BJ (cell line): ENCODE measurements around the gene ABHD8. TPM values are rescaled to one million over a fixed set of nuclear protein-coding genes. Genes with fewer than 3 reads are reported as not detected.

Experiments used
- CTCF ChIA-PET: fragments of 350-600 bp; formaldehyde crosslinking; extraction: SDS; loops from one replicate; lab custom pipeline; 2021; ENCODE audit warnings: antibody characterized with exemption, inconsistent platforms; lab: Yijun Ruan, JAX
- POLR2A ChIA-PET: fragments of 300-600 bp; sonication (Branson Sonifier 250); formaldehyde crosslinking; extraction: SDS; loops from one replicate; lab custom pipeline; 2021; ENCODE audit warnings: antibody characterized with exemption; lab: Charles Lee
- DNase-seq: peaks from one replicate; pipeline ENCODE4 v3.0.0-alpha.2; 2011; ENCODE audit warnings: low read depth
- H3K27me3 ChIP-seq: 2 replicates; pipeline ENCODE4 v1.6.0; 2011; ENCODE audit warnings: low read length; ENCODE audit not compliant: control insufficient read depth, insufficient read depth
- H3K36me3 ChIP-seq: 2 replicates; pipeline ENCODE4 v1.5.1; 2011; ENCODE audit warnings: low read length; ENCODE audit not compliant: control insufficient read depth, insufficient read depth
- H3K4me3 ChIP-seq: 2 replicates; pipeline ENCODE4 v1.5.1; 2011; ENCODE audit warnings: low read depth, mild to moderate bottlenecking, control low read depth, low read length
- CTCF ChIP-seq: IDR thresholded peaks from 2 replicates; pipeline ENCODE4 v1.5.1; 2011; ENCODE audit warnings: low read depth, mild to moderate bottlenecking, control low read depth, inconsistent platforms, low read length, moderate library complexity; ENCODE audit not compliant: insufficient read depth
- polyA plus RNA-seq: library from polyadenylated mRNA; depleted of rRNA; stranded (reverse); fragments of >200 nt; gene quantifications from 2 replicates; pipeline ENCODE4 v1.2.3, GENCODE V29; 2011

Gene ABHD8
- polyA plus RNA-seq, 1 experiment = 11.0 TPM

GRCh38 chr19:17307876-17308377 lies 4.7 kb upstream of the ABHD8 start:
- ChIA-PET CTCF (interaction anchor here (0.5 to 5.0 kb wide), 3 partner anchors 16 to 227 kb away, joined by 3 to 16 read pairs (median 3); no protein-coding TSS in a partner anchor), POLR2A (no interaction called here)
- TF ChIP-seq CTCF = no peak
- DNase-seq = no peak
- Histone ChIP-seq H3K36me3 (no peaks in the 10 kb centered on the region; the same call in 1 of the 2 replicates), H3K27me3 (no peaks in the 10 kb centered on the region), H3K4me3 (no peak overlapping the region)

GRCh38 chr19:17306285-17306714 lies 3.1 kb upstream of the ABHD8 start:
- no peak for DNase-seq
- POLR2A ChIA-PET = interaction anchor here (0.7 kb wide), 1 partner anchor 173 kb away, joined by 3 read pairs; no protein-coding TSS in a partner anchor
- no peaks in the 10 kb centered on the region for H3K36me3 ChIP-seq
- CTCF ChIA-PET = interaction anchor here (0.5 to 5.0 kb wide), 4 partner anchors 10 to 478 kb away, joined by 3 to 16 read pairs (median 4); no protein-coding TSS in a partner anchor
- H3K27me3 ChIP-seq = no peaks in the 10 kb centered on the region
- TF ChIP-seq CTCF = no peak
- H3K4me3 ChIP-seq = peak overlapping the region; percentile 79

GRCh38 chr19:17305517-17306284 lies 2.5 kb upstream of the ABHD8 start, which contains the start of gene MRPL34:
Gene MRPL34 (plus strand): TSS chr19:17305872. CDS start chr19:17305893, 21 bp downstream.
- DNase-seq = peak; percentile 94
- Histone ChIP-seq H3K36me3 (no peaks in the 10 kb centered on the region; the same call in 1 of the 2 replicates), H3K27me3 (no peaks in the 10 kb centered on the region), H3K4me3 (peak within 1 kb of the TSS; percentile 79)
- ChIA-PET CTCF (interaction anchor here (0.6 to 5.0 kb wide), 11 partner anchors 11 to 112 kb away, joined by 3 to 52 read pairs (median 3); partner anchors contain the start of gene BABAM1), POLR2A (interaction anchor here (0.6 to 0.7 kb wide), 3 partner anchors 39 to 1574 kb away, joined by 3 to 4 read pairs (median 3); no protein-coding TSS in a partner anchor)
- peak; percentile 92 for TF ChIP-seq CTCF

DNA sequence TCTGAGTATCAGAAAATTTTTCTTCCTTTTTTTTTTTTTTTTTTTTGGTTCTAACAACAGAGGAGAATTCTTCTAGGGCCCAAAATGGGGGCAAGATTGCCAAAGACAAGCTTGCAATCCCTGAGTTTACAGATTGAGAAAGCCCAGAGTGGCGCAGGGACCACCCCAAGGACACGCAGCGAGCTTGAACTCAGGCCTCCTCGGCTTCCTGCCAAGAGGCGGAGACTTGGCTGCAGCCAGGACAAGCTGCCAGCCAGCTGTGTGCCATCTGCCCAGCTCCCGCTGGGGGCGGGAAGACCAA lies 1.9 kb upstream of the ABHD8 start:
- Histone ChIP-seq H3K36me3 (no peaks in the 10 kb centered on the region; the same call in 1 of the 2 replicates), H3K4me3 (peak overlapping the region; percentile 79), H3K27me3 (no peaks in the 10 kb centered on the region)
- DNase-seq = no peak
- POLR2A ChIA-PET = interaction anchor here (0.6 to 0.7 kb wide), 2 partner anchors 40 to 1575 kb away, joined by 3 to 4 read pairs; no protein-coding TSS in a partner anchor
- TF ChIP-seq CTCF = no peak
- CTCF ChIA-PET = interaction anchor here (0.7 to 5.0 kb wide), 10 partner anchors 12 to 112 kb away, joined by 3 to 52 read pairs (median 3); partner anchors contain the start of gene BABAM1
